Measurements from ENCODE around the gene DNAJC5. TPM values are rescaled to one million over a fixed set of nuclear protein-coding genes. Genes with fewer than 3 reads are reported as not detected.

The DNAJC5 gene
- total and polyA plus RNA-seq, 9 of the 15 experiments (the other 6 are each of a cell fraction or from before 2014, with no cell fraction given) = 0.95 to 42.8 (median 23.4) TPM

DNA sequence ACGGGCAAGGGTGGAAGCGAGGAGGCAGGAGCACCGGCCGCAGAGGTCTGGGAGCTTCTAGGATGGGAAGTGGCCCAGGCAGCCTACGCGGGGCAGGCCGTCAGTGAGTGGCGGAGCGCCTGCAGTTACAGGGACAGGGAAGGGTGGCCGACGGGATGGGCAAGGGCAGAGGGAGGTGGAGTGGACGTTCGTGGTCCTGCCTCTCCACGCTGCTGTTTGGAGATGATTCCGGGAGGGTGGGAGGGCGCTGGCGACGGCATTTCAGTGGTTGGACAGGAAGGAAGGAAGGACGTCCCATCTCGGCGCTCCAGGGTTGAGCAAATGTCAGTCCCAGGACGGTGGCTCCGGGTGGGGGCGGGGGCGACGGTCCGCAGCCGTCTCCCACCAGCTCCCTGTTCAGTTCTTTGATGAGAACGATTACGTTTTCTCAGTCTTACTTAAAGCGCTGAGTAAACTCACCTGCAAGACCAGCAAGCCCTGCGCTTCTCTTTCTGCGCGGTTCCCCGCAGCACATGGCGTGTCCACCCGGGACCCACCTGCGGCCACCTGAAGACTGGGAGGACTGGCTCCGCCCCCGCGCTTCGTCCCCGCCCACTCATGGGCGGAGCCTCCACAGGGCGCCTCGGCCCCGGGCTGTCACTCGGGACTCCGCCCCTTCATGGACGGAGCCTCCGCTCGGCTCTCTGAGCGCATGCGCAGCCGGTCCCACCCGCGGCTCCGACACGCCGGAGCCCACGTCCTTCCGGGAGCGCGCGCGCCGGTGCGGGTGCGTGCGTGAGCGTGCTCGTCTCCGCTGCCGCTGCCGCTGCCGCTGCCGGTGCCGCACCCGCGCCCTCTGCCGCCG lies at the start of gene DNAJC5 (continued):
- TF ChIP-seq, protein P1, sequence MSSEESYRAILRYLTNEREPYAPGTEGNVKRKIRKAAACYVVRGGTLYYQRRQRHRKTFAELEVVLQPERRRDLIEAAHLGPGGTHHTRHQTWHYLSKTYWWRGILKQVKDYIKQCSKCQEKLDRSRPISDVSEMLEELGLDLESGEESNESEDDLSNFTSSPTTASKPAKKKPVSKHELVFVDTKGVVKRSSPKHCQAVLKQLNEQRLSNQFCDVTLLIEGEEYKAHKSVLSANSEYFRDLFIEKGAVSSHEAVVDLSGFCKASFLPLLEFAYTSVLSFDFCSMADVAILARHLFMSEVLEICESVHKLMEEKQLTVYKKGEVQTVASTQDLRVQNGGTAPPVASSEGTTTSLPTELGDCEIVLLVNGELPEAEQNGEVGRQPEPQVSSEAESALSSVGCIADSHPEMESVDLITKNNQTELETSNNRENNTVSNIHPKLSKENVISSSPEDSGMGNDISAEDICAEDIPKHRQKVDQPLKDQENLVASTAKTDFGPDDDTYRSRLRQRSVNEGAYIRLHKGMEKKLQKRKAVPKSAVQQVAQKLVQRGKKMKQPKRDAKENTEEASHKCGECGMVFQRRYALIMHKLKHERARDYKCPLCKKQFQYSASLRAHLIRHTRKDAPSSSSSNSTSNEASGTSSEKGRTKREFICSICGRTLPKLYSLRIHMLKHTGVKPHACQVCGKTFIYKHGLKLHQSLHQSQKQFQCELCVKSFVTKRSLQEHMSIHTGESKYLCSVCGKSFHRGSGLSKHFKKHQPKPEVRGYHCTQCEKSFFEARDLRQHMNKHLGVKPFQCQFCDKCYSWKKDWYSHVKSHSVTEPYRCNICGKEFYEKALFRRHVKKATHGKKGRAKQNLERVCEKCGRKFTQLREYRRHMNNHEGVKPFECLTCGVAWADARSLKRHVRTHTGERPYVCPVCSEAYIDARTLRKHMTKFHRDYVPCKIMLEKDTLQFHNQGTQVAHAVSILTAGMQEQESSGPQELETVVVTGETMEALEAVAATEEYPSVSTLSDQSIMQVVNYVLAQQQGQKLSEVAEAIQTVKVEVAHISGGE (CRISPR knock-in tag; IDR thresholded peaks at IDR 0.05) = no peak
- TF ChIP-seq, protein P2, sequence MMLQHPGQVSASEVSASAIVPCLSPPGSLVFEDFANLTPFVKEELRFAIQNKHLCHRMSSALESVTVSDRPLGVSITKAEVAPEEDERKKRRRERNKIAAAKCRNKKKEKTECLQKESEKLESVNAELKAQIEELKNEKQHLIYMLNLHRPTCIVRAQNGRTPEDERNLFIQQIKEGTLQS (IDR thresholded peaks at IDR 0.05) = no peak
- TF ChIP-seq, protein P2 (CRISPR knock-in tag; conservative IDR thresholded peaks at IDR 0.05) = no peak
- TF ChIP-seq CXXC5 (CRISPR knock-in tag; IDR thresholded peaks at IDR 0.05) (peak; percentile 95), MEIS2 (IDR thresholded peaks at IDR 0.05; ENCODE audit: partially characterized antibody) (peak; percentile 93), DACH1 (IDR thresholded peaks at IDR 0.05; ENCODE audit: partially characterized antibody) (no peak), RB1 (IDR thresholded peaks at IDR 0.05; ENCODE audit: low read depth) (peak; percentile 71; the same call in 1 of the 2 replicates), ADNP (tag; IDR thresholded peaks at IDR 0.05) (no peak), SMARCA4 (IDR thresholded peaks at IDR 0.05) (no peak), NFIC (IDR thresholded peaks at IDR 0.05) (peak; percentile 39; the same call in 1 of the 2 replicates), SIN3A (IDR thresholded peaks at IDR 0.05; ENCODE audit: borderline replicate concordance in 2 of 2, control insufficient read depth in 1 of 2, low read depth in 2 of 2, low read length in 2 of 2) (peak; percentile 61 to 77; a peak in 2 of 4 replicates), RBM17 (IDR thresholded peaks at IDR 0.05; ENCODE audit: borderline replicate concordance, low read depth, low read length) (no peak), TBP (optimal IDR thresholded peaks at IDR 0.05; ENCODE audit: low read depth, low read length) (peak; percentile 50), ZNF785 (CRISPR knock-in tag; IDR thresholded peaks at IDR 0.05) (no peak), NR2F6 (CRISPR knock-in tag; IDR thresholded peaks at IDR 0.05) (no peak), CHD2 (IDR thresholded peaks at IDR 0.05; ENCODE audit: low read depth, low read length) (no peak), MIER1 (IDR thresholded peaks at IDR 0.05; ENCODE audit: low read depth) (no peak), ZNF586 (CRISPR knock-in tag; conservative IDR thresholded peaks at IDR 0.05) (no peak), FOSL1 (tag; conservative IDR thresholded peaks at IDR 0.05) (no peak)
- TF ChIP-seq, protein P3, sequence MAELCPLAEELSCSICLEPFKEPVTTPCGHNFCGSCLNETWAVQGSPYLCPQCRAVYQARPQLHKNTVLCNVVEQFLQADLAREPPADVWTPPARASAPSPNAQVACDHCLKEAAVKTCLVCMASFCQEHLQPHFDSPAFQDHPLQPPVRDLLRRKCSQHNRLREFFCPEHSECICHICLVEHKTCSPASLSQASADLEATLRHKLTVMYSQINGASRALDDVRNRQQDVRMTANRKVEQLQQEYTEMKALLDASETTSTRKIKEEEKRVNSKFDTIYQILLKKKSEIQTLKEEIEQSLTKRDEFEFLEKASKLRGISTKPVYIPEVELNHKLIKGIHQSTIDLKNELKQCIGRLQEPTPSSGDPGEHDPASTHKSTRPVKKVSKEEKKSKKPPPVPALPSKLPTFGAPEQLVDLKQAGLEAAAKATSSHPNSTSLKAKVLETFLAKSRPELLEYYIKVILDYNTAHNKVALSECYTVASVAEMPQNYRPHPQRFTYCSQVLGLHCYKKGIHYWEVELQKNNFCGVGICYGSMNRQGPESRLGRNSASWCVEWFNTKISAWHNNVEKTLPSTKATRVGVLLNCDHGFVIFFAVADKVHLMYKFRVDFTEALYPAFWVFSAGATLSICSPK (IDR thresholded peaks at IDR 0.05; ENCODE audit: borderline replicate concordance) = no peak
